ENCODE results near the gene OBSCN.

OBSCN gene

DNA sequence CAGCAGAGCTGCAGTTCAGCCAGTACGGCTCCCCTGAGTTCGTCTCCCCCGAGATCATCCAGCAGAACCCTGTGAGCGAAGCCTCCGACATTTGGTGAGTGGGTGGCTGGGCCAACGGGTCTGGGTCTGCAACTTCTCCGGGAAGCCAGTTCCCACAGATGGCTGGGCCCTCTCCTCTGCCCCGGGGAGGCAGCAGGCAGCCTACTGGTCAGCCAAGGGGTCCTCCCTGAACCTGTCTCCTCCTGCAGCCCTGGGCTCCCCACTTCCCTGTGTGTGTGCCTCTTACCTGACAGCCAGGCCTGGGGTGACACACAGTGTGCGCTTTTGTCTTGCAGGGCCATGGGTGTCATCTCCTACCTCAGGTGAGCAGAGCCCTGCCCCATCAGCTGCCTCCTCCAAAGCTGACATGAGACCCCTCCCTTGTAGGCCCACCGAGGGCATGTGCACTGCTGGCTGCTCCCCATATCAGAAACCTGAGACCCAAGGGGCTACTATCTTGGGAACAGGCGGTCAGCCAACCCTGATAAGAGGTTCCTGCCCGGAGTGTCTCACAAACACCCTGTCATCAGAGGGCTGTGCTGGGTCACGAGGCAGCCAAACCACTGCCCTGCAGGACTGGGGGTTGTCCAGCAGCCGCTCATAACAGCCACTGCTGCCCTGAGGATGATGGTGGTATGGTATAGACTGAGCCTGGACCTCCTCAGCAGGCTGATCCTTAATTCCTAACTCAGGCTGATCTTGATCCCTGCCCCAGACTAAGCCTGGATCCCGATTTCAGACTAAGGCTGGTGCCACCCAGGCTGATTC, 161.2 kb downstream of the OBSCN start:
- no peak for DNase-seq (ENCODE audit: low read depth)

DNA sequence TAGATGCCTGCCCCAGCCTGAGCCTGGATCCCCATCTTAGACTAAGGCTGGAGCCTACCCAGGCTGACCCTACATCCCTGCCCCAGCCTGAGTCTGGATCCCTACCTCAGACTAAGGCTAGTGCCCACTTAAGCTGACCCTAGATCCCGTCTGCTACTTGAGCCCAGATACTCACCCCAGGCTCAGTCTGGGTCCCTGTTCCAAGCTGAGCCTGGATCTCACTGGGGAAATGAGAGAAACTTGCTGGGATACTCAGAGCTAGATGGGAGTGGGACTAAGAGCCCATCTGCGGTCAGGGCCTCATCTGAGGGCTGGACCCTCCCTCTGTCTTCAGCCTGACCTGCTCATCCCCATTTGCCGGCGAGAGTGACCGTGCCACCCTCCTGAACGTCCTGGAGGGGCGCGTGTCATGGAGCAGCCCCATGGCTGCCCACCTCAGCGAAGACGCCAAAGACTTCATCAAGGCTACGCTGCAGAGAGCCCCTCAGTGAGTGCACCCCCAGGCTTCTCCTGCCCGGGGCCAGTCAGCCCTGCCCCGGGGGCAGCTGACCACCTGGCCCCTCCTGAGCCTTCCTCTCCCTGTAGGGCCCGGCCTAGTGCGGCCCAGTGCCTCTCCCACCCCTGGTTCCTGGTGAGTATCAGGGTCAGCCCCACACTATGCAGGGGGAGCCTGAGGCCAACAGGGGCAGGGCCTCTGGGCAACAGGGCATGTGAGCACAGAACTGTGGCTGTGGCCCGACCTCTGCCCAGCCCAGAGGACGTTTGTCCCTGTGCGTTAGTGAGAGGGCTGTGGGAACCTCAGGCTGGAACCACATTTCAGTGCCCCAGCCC, 162.0 kb downstream of the OBSCN start:
- DNase-seq (ENCODE audit: low read depth): no peak

DNA sequence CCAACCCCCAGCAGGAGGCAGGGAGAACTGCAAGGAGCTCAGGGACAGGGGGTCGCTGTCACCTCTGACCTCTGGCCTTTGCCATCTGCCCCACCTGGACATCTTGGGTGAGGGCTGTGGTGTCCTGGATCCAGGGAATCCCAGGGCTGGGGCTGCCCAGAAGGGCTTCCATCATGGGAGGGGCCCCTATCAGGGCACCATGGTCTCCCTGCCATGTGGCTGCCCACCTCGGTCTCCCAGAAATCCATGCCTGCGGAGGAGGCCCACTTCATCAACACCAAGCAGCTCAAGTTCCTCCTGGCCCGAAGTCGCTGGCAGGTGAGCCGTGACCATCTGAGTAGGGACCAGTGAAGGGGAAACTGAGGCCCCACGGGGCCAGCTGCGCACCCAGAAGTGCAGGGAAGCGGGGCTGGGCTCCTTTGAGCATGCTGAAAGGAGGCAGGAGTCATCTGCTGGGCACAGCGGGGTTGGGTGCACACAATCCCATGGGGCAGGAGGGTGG, 162.6 kb downstream of the OBSCN start:
- no peak for DNase-seq (ENCODE audit: low read depth)

DNA sequence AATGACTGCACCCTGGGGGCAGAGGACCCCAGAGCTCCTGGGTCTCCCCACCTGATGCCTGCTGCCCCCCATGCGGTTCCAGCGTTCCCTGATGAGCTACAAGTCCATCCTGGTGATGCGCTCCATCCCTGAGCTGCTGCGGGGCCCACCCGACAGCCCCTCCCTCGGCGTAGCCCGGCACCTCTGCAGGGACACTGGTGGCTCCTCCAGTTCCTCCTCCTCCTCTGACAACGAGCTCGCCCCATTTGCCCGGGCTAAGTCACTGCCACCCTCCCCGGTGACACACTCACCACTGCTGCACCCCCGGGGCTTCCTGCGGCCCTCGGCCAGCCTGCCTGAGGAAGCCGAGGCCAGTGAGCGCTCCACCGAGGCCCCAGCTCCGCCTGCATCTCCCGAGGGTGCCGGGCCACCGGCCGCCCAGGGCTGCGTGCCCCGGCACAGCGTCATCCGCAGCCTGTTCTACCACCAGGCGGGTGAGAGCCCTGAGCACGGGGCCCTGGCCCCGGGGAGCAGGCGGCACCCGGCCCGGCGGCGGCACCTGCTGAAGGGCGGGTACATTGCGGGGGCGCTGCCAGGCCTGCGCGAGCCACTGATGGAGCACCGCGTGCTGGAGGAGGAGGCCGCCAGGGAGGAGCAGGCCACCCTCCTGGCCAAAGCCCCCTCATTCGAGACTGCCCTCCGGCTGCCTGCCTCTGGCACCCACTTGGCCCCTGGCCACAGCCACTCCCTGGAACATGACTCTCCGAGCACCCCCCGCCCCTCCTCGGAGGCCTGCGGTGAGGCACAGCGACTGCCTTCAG, 163.3 kb downstream of the OBSCN start:
- DNase-seq (ENCODE audit: low read depth): no peak

DNA sequence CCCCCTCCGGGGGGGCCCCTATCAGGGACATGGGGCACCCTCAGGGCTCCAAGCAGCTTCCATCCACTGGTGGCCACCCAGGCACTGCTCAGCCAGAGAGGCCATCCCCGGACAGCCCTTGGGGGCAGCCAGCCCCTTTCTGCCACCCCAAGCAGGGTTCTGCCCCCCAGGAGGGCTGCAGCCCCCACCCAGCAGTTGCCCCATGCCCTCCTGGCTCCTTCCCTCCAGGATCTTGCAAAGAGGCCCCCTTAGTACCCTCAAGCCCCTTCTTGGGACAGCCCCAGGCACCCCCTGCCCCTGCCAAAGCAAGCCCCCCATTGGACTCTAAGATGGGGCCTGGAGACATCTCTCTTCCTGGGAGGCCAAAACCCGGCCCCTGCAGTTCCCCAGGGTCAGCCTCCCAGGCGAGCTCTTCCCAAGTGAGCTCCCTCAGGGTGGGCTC, 163.9 kb downstream of the OBSCN start:
- no peak for DNase-seq (ENCODE audit: low read depth)

DNA sequence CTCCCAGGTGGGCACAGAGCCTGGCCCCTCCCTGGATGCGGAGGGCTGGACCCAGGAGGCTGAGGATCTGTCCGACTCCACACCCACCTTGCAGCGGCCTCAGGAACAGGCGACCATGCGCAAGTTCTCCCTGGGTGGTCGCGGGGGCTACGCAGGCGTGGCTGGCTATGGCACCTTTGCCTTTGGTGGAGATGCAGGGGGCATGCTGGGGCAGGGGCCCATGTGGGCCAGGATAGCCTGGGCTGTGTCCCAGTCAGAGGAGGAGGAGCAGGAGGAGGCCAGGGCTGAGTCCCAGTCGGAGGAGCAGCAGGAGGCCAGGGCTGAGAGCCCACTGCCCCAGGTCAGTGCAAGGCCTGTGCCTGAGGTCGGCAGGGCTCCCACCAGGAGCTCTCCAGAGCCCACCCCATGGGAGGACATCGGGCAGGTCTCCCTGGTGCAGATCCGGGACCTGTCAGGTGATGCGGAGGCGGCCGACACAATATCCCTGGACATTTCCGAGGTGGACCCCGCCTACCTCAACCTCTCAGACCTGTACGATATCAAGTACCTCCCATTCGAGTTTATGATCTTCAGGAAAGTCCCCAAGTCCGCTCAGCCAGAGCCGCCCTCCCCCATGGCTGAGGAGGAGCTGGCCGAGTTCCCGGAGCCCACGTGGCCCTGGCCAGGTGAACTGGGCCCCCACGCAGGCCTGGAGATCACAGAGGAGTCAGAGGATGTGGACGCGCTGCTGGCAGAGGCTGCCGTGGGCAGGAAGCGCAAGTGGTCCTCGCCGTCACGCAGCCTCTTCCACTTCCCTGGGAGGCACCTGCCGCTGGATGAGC, 164.5 kb downstream of the OBSCN start:
- DNase-seq (ENCODE audit: low read depth): no peak

DNA sequence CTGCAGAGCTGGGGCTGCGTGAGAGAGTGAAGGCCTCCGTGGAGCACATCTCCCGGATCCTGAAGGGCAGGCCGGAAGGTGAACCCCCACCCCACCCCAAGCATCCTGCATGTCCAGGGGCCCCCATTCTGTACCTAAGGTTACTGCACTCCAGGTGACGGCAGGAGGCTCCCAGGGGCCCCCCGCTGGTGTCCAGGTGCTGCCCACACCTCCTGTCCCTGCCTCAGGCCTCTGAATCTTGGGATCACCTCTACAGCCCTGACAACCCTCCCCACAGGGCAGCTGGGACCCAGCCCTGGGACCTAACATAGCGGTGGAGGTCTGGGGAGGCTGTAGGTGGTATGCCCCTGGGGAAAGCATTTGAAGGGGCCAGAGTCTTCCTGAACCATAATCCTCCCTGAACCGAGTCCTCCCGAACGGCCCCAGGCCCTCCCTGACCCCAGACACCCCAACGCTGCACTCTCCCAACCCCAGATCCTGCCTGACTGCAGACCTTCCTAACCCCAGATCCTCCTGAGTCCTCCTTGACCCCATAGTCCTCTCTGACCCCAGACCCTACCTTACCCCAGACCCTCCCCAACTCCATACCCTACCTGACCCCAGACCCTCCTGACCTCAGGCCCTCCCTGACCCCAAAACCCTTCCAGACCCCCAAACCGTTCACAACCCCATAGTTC, 165.3 kb downstream of the OBSCN start:
- DNase-seq (ENCODE audit: low read depth): no peak

DNA sequence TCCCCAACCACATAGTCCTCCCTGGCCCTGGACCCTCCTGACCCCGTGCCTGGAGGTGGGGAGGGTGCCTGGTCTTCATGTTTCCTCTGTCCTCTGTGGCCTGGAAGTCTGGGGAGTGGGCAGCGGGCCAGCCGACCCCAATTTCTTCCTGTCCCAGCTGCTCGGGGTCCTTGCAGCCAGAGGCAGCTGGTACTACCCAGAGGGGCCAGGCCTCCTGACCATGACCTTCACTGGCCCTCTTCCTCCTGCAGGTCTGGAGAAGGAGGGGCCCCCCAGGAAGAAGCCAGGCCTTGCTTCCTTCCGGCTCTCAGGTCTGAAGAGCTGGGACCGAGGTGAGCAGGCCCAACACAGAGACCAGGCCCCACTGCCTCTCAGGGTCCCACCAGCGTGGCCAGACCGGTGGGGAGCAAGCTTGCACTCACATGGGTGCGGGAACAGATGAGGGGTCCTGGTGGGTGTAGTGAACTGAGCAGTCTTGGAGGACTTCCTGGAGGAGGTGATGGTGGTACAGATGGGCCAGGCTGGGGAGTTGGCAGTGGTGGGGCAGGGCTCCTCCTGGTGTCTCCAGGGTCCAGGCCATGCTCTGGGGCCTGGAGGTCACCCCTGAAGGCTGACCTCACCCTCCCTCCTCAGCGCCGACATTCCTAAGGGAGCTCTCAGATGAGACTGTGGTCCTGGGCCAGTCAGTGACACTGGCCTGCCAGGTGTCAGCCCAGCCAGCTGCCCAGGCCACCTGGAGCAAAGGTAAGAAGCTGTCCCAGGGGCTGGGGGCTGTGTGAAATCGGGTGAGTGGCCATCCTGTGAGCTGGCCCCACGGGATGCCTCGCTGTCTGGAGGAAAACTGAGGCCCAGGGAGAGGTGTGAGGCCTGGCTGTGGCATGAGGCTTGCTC, 166.1 kb downstream of the OBSCN start:
- DNase-seq (ENCODE audit: low read depth): no peak

DNA sequence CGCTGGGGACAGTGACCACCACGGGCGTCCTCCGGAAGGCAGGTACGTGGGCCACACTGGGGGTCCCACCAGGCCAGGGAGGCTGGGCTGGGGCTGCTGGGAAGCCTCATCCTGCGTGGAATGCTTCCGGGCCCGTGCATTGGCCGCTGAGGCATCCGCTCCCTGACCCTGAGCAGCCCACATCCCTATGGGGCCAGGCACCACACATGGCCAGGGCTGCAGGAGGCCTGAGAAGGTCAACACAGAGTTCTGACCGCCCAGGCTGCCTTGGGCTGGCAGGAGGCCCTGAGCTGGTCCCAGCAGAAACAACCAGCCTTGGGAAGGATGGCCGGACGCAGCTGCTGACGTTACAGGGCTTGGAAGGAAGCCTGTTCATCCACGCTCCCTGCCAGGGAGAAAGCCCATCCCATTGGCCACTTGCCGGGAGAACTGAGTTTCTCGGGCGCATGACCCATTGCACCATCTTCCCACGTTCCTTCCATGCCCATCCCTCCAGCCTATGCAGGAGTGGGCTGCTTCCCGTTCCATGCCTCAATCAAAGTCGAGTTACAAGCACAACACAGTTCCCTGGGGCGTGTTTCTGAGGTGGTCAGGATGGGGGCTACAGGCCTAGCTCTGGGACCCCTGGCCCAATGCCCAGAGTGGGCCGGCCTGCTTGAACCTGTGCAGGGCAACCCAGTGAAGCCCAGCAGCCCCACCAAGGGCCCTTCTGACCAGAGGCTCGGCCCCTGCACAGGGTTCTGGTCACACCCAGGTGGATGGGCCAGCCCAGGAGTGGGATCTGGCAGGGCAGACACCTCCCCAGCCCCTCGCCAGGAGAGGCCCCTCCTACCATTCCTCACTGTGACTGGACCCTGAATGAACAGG, 167.1 kb downstream of the OBSCN start:
- no peak for DNase-seq (ENCODE audit: low read depth)

DNA sequence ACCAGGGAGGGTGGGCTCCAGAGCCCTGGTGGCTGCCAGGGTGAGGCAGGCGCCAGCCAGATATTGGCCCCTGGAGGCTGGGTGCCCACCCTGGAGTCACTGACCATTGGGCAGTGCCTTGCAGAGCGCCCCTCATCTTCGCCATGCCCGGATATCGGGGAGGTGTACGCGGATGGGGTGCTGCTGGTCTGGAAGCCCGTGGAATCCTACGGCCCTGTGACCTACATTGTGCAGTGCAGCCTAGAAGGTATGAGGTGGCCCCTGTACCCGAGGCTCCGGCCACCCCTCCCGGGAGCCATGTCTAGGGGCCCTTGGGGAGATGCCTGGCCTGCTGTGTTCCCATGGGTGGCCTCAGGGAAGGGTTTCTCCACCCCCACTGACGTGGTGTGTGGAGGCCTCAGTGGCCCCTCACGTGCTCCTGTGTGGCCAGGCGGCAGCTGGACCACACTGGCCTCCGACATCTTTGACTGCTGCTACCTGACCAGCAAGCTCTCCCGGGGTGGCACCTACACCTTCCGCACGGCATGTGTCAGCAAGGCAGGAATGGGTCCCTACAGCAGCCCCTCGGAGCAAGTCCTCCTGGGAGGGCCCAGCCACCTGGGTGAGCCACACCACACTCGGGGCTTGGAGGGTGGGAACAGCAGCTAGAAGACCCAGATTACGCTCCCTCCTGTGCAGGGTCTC, 167.9 kb downstream of the OBSCN start:
- DNase-seq (ENCODE audit: low read depth): no peak

DNA sequence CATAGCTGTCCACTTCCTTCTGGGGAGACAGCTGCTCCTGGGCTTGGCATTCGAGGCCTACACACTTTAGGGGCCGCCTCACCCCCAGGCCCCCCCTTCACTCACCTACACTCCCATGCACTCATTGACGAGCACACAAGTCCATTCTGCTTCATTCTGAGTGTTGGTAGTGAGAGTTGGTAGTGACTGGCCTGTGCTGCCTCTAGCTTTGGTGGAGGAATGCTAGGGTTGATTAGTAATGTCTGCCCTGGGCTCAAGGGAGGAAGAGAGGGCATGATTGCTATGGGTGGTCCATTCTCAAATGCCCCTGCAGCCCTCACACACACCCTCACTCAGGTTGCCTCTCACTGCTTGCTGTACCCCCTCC, 168.4 kb downstream of the OBSCN start:
- DNase-seq (ENCODE audit: low read depth): no peak

DNA sequence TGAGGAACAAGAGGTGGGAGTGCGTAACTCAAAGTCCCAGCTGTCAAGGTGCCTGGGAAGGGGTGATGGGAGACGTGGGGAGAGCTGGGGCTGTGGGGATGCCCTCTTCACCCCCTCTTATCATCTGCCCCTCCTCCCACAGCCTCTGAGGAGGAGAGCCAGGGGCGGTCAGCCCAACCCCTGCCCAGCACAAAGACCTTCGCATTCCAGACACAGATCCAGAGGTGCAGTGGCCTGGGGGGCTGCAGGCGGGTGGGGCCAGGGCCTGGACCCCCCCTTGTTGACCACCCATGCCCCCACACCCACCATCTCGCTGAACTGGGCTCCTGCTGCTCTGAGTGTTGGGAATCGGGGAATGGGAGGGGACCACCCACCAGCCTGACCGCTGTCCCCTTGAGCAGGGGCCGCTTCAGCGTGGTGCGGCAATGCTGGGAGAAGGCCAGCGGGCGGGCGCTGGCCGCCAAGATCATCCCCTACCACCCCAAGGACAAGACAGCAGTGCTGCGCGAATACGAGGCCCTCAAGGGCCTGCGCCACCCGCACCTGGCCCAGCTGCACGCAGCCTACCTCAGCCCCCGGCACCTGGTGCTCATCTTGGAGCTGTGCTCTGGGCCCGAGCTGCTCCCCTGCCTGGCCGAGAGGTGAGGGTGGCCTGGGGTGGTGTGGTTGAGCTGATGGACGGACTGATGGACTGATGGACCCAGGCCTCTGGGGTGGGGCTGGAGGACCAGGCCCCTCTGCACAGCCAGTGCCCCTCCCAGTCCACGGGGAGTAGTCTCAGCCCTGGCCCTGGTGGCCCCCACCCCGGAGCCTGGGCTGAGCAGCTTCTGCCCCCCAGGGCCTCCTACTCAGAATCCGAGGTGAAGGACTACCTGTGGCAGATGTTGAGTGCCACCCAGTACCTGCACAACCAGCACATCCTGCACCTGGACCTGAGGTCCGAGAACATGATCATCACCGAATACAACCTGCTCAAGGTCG, 169.1 kb downstream of the OBSCN start:
- DNase-seq (ENCODE audit: low read depth): no peak

DNA sequence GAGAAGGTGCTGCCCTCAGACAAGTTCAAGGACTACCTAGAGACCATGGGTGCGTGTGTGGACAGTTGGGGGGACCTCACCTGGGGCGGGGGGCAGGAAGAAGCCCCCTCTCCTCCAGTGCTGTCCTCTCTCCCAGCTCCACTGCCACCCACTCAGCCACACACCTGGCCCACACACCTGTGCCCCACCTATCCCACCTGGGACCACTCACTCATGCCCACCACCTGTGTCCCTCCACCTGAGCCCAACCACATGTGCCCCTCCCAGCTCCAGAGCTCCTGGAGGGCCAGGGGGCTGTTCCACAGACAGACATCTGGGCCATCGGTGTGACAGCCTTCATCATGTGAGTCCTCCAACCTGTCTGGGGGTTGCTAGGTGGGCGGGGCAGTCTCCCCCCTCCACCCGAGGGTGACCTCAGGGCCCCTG, 169.8 kb downstream of the OBSCN start:
- DNase-seq (ENCODE audit: low read depth): no peak

DNA sequence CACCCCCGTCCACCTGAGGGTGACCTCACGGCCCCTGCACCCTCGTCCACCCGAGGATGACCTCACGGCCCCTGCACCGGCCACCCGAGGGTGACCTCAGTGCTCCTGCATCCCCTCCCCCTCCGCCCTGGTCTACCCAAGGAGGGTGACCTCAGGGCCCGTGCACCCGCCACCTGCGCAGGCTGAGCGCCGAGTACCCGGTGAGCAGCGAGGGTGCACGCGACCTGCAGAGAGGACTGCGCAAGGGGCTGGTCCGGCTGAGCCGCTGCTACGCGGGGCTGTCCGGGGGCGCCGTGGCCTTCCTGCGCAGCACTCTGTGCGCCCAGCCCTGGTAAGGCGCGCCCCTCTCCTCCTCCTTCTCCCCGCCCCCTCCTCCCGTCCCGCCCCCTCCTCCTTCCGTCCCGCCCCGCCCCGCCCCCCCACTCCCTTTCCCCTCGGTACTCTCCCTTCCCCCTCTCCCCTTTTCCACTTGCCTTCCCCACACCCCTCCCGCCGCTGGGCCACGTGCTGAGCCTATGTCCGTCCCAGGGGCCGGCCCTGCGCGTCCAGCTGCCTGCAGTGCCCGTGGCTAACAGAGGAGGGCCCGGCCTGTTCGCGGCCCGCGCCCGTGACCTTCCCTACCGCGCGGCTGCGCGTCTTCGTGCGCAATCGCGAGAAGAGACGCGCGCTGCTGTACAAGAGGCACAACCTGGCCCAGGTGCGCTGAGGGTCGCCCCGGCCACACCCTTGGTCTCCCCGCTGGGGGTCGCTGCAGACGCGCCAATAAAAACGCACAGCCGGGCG, 170.4 kb downstream of the OBSCN start:
- peak; percentile 45 for DNase-seq (ENCODE audit: low read depth)

DNA sequence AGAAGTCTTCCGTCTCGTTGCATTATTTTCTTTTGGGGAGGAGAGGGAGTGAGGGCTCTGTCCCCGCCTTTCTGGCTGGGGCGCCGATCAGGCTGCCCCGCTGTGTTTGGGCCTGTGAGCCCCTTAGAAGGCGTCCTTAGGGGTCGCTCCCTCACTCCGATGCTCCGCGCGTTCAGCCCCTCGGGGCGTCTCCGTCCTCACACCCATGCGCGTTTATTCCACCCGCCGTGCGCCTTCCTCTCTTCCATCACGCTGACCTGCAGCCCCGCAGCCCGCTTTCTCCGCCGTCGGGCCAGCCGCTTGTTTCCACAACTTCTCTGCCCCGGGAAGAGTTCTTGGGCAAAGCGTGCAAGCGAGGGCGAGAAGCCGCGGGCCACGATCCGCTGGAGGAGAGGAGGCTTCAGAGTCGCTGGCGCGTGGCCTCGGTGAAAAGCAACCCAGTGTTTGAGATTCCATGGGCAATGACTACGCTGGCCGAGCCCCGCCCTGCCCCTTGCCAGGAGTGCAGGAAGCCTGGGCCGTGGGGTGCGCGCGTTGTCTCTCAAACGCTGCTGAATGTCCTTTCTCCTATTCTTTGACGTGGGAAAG, 171.1 kb downstream of the OBSCN start:
- DNase-seq (ENCODE audit: low read depth): no peak

DNA sequence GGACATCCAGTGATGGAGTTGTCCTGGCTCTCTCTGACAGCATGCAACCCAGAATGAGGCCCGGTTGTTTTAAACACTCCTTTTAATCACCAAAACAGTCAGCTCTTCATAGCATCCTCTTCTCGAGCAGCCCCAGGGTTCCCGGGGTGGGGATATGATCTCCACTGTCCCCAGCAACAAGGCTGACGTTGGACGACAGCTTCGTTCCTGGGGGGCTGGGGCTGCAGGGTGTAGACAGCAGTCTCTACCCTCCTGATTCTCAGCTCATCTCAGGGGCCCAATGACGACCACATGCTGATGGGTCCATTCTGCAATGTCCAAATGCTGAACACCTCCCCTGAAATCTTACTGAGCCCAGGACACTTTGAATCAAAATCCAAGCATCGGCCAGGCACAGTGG, 171.8 kb downstream of the OBSCN start:
- DNase-seq (ENCODE audit: low read depth): no peak

All from activated T-cell treated with anti-CD3 and anti-CD28 coated beads for 1 hour (primary cell).